PC-3 (cell line): Measurements from ENCODE around the gene ACAN. TPM values are rescaled to one million over a fixed set of nuclear protein-coding genes. Genes with fewer than 3 reads are reported as not detected.

Experiments
- ATAC-seq: fragments of 200-7000 bp; cut with Tn5 transposase; 2 replicates; pipeline ENCODE4 v1.9.1; 2020; ENCODE audit warnings: mild to moderate bottlenecking, moderate library complexity
- BruUV-seq: library from RNA; stranded (reverse); fragments of 400-500 nt; replicated peaks from 2 replicates; lab custom pipeline; 2021; lab: Mats Ljungman, UMichigan
- CTCF ChIA-PET: fragments of 300-600 bp; sonication (Branson Sonifier 250); formaldehyde crosslinking; loops from one replicate; lab custom pipeline; 2022; ENCODE audit warnings: antibody characterized with exemption; lab: Charles Lee
- POLR2A ChIA-PET: fragments of 300-600 bp; sonication (Branson Sonifier 250); formaldehyde crosslinking; loops from one replicate; lab custom pipeline; 2022; ENCODE audit warnings: antibody characterized with exemption; ENCODE audit not compliant: unreplicated experiment; lab: Charles Lee
- DNase-seq: peaks from one replicate; pipeline ENCODE4 v3.0.0-alpha.2; 2015
- H2AFZ ChIP-seq: fragments of 300-600 bp; sonication (generic); 2 replicates; pipeline ENCODE4 v1.6.0; 2016; ENCODE audit warnings: antibody characterized with exemption, low read length
- H3F3A ChIP-seq: fragments of 300-600 bp; sonication (generic); one replicate; pipeline ENCODE4 v1.6.0; 2017; ENCODE audit warnings: antibody characterized with exemption, low read length, control low read depth, mild to moderate bottlenecking; ENCODE audit not compliant: unreplicated experiment
- H3K27ac ChIP-seq: fragments of 300-600 bp; sonication (generic); 2 replicates; pipeline ENCODE4 v1.5.1; 2016; ENCODE audit warnings: mild to moderate bottlenecking, low read length
- H3K27me3 ChIP-seq: fragments of 300-600 bp; sonication (generic); 2 replicates; pipeline ENCODE4 v1.6.1; 2016; ENCODE audit warnings: low read length, mixed read lengths
- H3K36me3 ChIP-seq: fragments of 300-600 bp; sonication (generic); 2 replicates; pipeline ENCODE4 v1.6.1; 2016; ENCODE audit warnings: low read depth, mixed run types, low read length, mixed read lengths
- H3K4me1 ChIP-seq: fragments of 300-600 bp; sonication (generic); 2 replicates; pipeline ENCODE4 v1.5.1; 2016; ENCODE audit warnings: low read length; ENCODE audit not compliant: insufficient read depth
- H3K4me2 ChIP-seq: fragments of 300-600 bp; sonication (generic); 2 replicates; pipeline ENCODE4 v1.6.0; 2016; ENCODE audit warnings: low read length
- H3K4me3 ChIP-seq: fragments of 300-600 bp; sonication (generic); 2 replicates; pipeline ENCODE4 v1.5.1; 2016; ENCODE audit warnings: mild to moderate bottlenecking, low read length, mixed read lengths
- H3K79me2 ChIP-seq: fragments of 300-600 bp; sonication (generic); 2 replicates; pipeline ENCODE4 v1.6.1; 2017; ENCODE audit warnings: low read length, mixed read lengths
- H3K9ac ChIP-seq: fragments of 300-600 bp; sonication (generic); 2 replicates; pipeline ENCODE4 v1.6.0; 2016; ENCODE audit warnings: mild to moderate bottlenecking, low read length
- H3K9me2 ChIP-seq: fragments of 300-600 bp; sonication (generic); replicated peaks from 2 replicates; pipeline ENCODE4 v1.6.1; 2016; ENCODE audit warnings: mixed run types, low read length, mixed read lengths
- H3K9me3 ChIP-seq: fragments of 300-600 bp; sonication (generic); 2 replicates; pipeline ENCODE4 v1.6.1; 2016; ENCODE audit warnings: low read length, mixed read lengths
- H4K20me1 ChIP-seq: fragments of 300-600 bp; sonication (generic); 2 replicates; pipeline ENCODE4 v1.6.1; 2016; ENCODE audit warnings: low read length, mixed read lengths
- CTCF ChIP-seq: fragments of 300-600 bp; sonication (generic); conservative IDR thresholded peaks from 2 replicates; pipeline ENCODE4 v1.5.1; 2017; ENCODE audit warnings: antibody characterized with exemption, low read depth, mild to moderate bottlenecking, low read length
- EZH2 ChIP-seq: fragments of 300-600 bp; sonication (generic); IDR thresholded peaks from one replicate; pipeline ENCODE4 v1.6.1; 2017; ENCODE audit warnings: antibody characterized with exemption, mild to moderate bottlenecking, low read length; ENCODE audit not compliant: unreplicated experiment
- EZH2phosphoT487 ChIP-seq: fragments of 300-600 bp; sonication (generic); IDR thresholded peaks from 2 replicates; pipeline ENCODE4 v1.6.1; 2018; ENCODE audit warnings: mild to moderate bottlenecking, antibody characterized with exemption, low read length, borderline replicate concordance
- intact Hi-C: fragments of 100-400 bp; cut with micrococcal nuclease; formaldehyde crosslinking; loops from 2 replicates; pipeline ENCODE4 v1.9.0; 2023
- total RNA-seq: library from RNA; depleted of rRNA; stranded (reverse); fragments of >200 nt; gene quantifications from 2 replicates; pipeline ENCODE4 v1.2.3, GENCODE V29; 2014

The ACAN gene
- total RNA-seq, 1 experiment from 2014 or later, result not detected

DNA sequence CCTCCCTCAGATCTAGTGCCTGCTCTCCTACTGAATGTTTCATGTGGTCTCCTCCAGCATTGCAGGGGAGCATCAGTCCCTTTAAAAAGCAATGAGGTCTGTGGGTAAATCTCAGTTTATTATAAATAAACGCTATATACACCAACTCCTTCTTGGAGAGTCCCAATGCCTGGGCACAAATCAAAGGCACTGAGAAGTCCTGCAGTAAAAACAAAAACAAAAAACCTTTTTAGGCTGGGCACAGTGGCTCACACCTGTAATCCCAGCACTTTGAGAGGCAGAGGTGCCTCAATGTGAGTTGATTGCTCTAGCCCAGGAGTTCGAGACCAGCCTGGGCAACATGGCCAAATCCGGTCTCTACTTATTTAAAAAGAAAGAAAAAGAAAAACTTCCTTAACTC is 45.0 kb downstream of the ACAN start:
- Histone ChIP-seq H3K79me2 (no peaks in the 10 kb centered on the region), H2AFZ (no peak overlapping the region), H3K4me3 (no peak overlapping the region), H3K9ac (no peak overlapping the region), H3K36me3 (no peaks in the 10 kb centered on the region), H3K9me2 (no peaks in the 10 kb centered on the region), H3K4me2 (no peak overlapping the region), H4K20me1 (no peaks in the 10 kb centered on the region), H3F3A (no peaks in the 10 kb centered on the region), H3K4me1 (no peaks in the 10 kb centered on the region), H3K9me3 (no peaks in the 10 kb centered on the region), H3K27ac (no peak overlapping the region), H3K27me3 (peaks cover 7% of the 10 kb centered on the region)
- intact Hi-C loops, result no loop called here
- TF ChIP-seq CTCF (no peak), EZH2 (no peak), EZH2phosphoT487 (no peak)
- no TSS peak for BruUV-seq
- ATAC-seq, result no peak
- no peak for DNase-seq
- ChIA-PET CTCF (no interaction called here), POLR2A (no interaction called here)

- no peaks in the 10 kb centered on the region for H4K20me1 ChIP-seq
- no peak overlapping the region for H3K4me3 ChIP-seq
- ATAC-seq (no peak), DNase-seq (no peak)
- H3K36me3 ChIP-seq, result no peaks in the 10 kb centered on the region
- H3K4me2 ChIP-seq, result no peak overlapping the region
- no peaks in the 10 kb centered on the region for H3K9me3 ChIP-seq
- intact Hi-C loops, result no loop called here
- no peak overlapping the region for H2AFZ ChIP-seq
- H3K9ac ChIP-seq, result no peak overlapping the region
- no peaks in the 10 kb centered on the region for H3K9me2 ChIP-seq
- ChIA-PET CTCF (no interaction called here), POLR2A (no interaction called here)
- H3K79me2 ChIP-seq, result no peaks in the 10 kb centered on the region
- H3K27ac ChIP-seq, result no peak overlapping the region
- no TSS peak for BruUV-seq
- TF ChIP-seq EZH2phosphoT487 (no peak), CTCF (no peak), EZH2 (no peak)
- no peaks in the 10 kb centered on the region for H3F3A ChIP-seq
- H3K27me3 ChIP-seq, result peaks cover 8% of the 10 kb centered on the region
- H3K4me1 ChIP-seq, result no peaks in the 10 kb centered on the region
Measured at GRCh38 chr15:88849376-88850072, 46.3 kb downstream of the ACAN start.

DNA sequence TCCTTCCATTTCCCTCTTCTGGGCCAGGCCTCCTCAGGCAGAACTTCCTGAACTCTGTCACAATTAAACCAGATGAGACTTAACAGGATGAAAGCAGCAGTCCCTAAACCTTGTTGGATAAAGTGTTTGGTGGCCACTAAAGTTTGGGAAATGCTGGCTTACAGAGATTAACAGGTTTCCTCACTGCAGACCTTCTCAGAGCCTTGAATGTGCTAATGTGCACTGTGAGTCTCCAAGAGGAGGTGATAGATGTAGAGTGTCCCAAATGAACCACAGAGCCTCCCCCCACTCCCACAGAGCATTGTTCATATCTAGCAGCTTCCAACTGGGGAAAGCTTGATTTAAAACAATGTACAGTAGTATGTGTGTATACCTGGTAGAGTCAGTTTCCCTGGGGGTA is 49.2 kb downstream of the ACAN start:
- CTCF ChIA-PET, result no interaction called here
- BruUV-seq, result no TSS peak
- intact Hi-C loops, result no loop called here

More for the DNA sequence above, 49.2 kb downstream of the ACAN start:
- Histone ChIP-seq H3K79me2 (no peaks in the 10 kb centered on the region), H4K20me1 (no peaks in the 10 kb centered on the region), H3K9me2 (no peaks in the 10 kb centered on the region), H3F3A (no peaks in the 10 kb centered on the region), H2AFZ (no peak overlapping the region), H3K9ac (no peak overlapping the region), H3K27ac (no peak overlapping the region), H3K4me1 (no peaks in the 10 kb centered on the region), H3K36me3 (no peaks in the 10 kb centered on the region), H3K4me2 (no peak overlapping the region), H3K4me3 (no peak overlapping the region), H3K9me3 (no peaks in the 10 kb centered on the region), H3K27me3 (peaks cover 22% of the 10 kb centered on the region)
- TF ChIP-seq EZH2phosphoT487 (no peak), EZH2 (no peak), CTCF (no peak)
- ATAC-seq (no peak), DNase-seq (no peak)
- POLR2A ChIA-PET, result no interaction called here
